Esophagus squamous epithelium (tissue), 4 donors: Measurements from ENCODE around the gene NDUFV1.

Experiments
- POLR2A ChIP-seq, 4 donors: fragments of 450-650 bp; IDR thresholded peaks; one replicate each; pipeline ENCODE4 v1.6.1; 2017; ENCODE audit warnings: antibody characterized with exemption in 4 of 4, mild to moderate bottlenecking in 4 of 4, moderate library complexity in 3 of 4
- TF ChIP-seq, protein P1 (sequence below), 6 experiments: fragments of 450-650 bp in 4 of 6; fragments of 200-600 bp in 2 of 6; sonication (generic) in 2 of 6; IDR thresholded peaks; one replicate each; pipeline ENCODE4 v1.5.1; 2016 to 2019; ENCODE audit warnings: antibody characterized with exemption in 6 of 6, mild to moderate bottlenecking in 4 of 6, moderate library complexity in 4 of 6

DNA sequence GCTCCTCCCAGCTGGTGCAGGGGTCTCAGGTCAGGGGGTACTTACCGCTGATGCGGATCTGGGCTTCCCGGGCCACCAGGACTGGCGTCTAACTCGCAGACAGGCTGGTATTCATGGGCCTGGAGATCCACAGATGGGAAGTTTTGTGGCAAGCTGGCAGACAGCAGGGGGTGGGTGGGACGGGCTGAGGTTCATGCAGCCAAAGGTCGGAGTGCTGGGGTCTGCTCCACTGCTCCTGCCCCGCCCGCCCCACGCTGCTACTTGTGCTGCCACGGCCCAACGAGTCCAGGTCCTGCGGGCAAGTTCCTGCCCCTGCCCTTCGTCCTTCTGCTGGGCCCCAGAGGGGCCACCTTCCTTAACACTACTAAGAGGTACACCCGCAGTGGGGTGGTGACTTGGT lies 40.7 kb downstream of the NDUFV1 start:
- no peak for TF ChIP-seq POLR2A (IDR thresholded peaks at IDR 0.05)
- TF ChIP-seq, protein P1, sequence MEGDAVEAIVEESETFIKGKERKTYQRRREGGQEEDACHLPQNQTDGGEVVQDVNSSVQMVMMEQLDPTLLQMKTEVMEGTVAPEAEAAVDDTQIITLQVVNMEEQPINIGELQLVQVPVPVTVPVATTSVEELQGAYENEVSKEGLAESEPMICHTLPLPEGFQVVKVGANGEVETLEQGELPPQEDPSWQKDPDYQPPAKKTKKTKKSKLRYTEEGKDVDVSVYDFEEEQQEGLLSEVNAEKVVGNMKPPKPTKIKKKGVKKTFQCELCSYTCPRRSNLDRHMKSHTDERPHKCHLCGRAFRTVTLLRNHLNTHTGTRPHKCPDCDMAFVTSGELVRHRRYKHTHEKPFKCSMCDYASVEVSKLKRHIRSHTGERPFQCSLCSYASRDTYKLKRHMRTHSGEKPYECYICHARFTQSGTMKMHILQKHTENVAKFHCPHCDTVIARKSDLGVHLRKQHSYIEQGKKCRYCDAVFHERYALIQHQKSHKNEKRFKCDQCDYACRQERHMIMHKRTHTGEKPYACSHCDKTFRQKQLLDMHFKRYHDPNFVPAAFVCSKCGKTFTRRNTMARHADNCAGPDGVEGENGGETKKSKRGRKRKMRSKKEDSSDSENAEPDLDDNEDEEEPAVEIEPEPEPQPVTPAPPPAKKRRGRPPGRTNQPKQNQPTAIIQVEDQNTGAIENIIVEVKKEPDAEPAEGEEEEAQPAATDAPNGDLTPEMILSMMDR (IDR thresholded peaks at IDR 0.05): no peak
